Epithelial cell of proximal tubule (primary cell): ENCODE data around the gene MBTPS1. TPM values are rescaled to one million over a fixed set of nuclear protein-coding genes. Genes with fewer than 3 reads are reported as not detected.

Source experiments
- DNase-seq: peaks from one replicate; pipeline ENCODE4 v3.0.0-alpha.2; 2011; ENCODE audit warnings: low read depth
- H3K4me3 ChIP-seq: 2 replicates; pipeline ENCODE4 v1.5.1; 2011; ENCODE audit warnings: low read depth, mild to moderate bottlenecking, low read length
- CTCF ChIP-seq: conservative IDR thresholded peaks from 2 replicates; pipeline ENCODE4 v1.5.1; 2012; ENCODE audit warnings: low read depth, mild to moderate bottlenecking, low read length
- total RNA-seq: library from RNA; depleted of rRNA; stranded (reverse); fragments of >200 nt; gene quantifications from 2 replicates; pipeline ENCODE4 v1.2.3, GENCODE V29; 2015

MBTPS1 gene
- total RNA-seq, 1 donor from 2014 or later, result 76.3 TPM

GRCh38 chr16:84080378-84080777 lies 36.4 kb downstream of the MBTPS1 start:
- no peak for TF ChIP-seq CTCF
- no peak for DNase-seq
- H3K4me3 ChIP-seq, result no peak overlapping the region

- DNase-seq, result no peak
- H3K4me3 ChIP-seq, result no peak overlapping the region
- TF ChIP-seq CTCF, result no peak
These were observed 37.1 kb downstream of the MBTPS1 start for GRCh38 chr16:84079664-84080063.

GRCh38 chr16:84075376-84075775 lies 41.4 kb downstream of the MBTPS1 start:
- no peak overlapping the region for H3K4me3 ChIP-seq
- TF ChIP-seq CTCF, result no peak
- DNase-seq, result no peak

- no peak for TF ChIP-seq CTCF
- no peak for DNase-seq
- H3K4me3 ChIP-seq, result no peak overlapping the region
These were observed 42.0 kb downstream of the MBTPS1 start for GRCh38 chr16:84074721-84075120.

- no peak for DNase-seq
- no peak for TF ChIP-seq CTCF
- H3K4me3 ChIP-seq, result no peak overlapping the region
These were observed 44.7 kb downstream of the MBTPS1 start for GRCh38 chr16:84072014-84072413.

- no peak for DNase-seq
- no peak overlapping the region for H3K4me3 ChIP-seq
- no peak for TF ChIP-seq CTCF
These were observed 45.6 kb downstream of the MBTPS1 start for GRCh38 chr16:84071121-84071520.

GRCh38 chr16:84069540-84069939 lies 47.2 kb downstream of the MBTPS1 start:
- no peak for TF ChIP-seq CTCF
- no peak for DNase-seq
- no peak overlapping the region for H3K4me3 ChIP-seq
